ENCODE measurements around the gene ANKRD39. TPM values are rescaled to one million over a fixed set of nuclear protein-coding genes. Genes with fewer than 3 reads are reported as not detected.

The ANKRD39 gene
- total RNA-seq, 4 donors from 2014 or later, result 13.3 to 20.4 (median 17.1) TPM

DNA sequence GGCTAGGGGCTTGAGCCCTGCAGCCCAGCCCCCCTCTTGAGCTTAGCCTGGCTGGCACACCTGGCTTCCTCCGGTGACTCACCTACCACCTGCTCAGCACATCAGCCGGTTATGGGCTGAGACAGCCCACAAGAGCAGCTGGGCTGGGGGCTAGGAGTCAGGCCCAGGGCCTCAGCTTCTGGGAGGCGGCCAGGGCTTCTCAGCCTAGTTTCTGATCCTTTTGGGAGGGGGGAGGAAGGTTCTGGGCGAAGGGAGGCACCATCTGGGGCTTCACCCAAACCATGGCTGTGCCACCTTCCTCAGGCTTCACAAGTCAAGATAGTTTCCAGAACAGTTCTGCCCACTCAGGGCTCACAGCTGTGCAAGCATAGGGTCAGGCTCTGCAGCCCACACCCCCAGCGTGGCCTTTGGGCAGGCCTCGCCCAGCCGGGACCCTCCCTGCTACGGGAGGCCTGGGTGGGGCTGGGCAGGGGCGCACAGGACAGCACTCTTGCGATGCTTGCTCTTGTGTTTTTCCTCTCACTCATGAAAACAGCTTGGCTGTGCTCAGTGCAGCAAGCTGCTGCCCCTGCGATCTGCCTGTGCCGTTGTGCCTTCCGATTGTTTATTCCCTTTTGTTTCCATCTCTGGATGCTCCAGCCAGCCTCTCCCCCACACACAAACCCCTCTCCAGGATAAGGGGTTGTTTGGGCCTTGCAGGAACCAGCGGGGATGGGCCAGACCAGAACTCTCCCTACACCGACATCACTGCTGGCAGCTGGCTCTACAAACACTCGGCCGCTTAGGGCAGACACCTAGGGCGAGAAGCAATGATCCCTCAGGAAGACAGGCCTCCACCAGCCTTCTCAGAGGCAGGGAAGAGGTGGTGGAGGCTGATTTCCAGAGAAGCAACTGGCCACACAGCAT, 38.2 kb upstream of the ANKRD39 start:
- H3K27ac ChIP-seq, result peak overlapping the region in 3 of 4 donors; percentile 41 to 61 (median 56)

DNA sequence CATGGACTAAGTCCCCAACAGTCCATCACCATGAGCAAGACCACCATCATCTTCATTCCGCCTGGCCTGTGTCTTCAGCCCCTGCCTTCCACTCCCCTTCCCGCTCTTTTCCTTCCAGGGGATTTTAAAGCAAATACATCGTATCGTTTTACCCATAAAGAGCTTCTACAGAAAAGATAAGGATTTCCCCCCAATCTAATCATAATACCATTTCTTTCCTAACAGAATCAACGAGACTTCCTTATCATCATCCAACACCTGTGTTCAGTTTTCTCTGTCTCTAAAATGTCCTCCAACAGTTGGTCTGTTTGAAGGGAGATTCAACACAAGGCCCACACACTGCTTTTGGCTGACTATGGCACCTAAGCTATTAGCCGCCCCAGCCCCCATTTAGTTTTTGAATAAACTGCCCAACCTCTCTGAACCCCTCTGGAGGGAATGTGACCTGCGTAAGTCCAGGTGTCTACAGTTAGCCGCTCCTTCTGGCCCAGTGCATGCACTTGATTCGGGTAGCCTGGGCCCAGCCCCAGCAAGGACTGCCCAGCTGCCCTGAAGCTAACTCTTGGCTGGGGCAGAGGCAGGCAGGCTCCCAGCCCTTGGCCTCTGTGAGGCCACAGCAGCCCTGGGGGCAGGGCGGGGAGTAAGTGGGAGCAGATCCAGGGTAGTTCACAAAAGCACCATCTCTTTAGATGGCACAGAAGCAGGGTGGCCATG, 37.4 kb upstream of the ANKRD39 start:
- no peak for TF ChIP-seq POLR2A (IDR thresholded peaks at IDR 0.05)
- TF ChIP-seq EP300 (IDR thresholded peaks at IDR 0.05), result no peak
- no peak for TF ChIP-seq POLR2AphosphoS5 (IDR thresholded peaks at IDR 0.05)
- TF ChIP-seq, protein P1, sequence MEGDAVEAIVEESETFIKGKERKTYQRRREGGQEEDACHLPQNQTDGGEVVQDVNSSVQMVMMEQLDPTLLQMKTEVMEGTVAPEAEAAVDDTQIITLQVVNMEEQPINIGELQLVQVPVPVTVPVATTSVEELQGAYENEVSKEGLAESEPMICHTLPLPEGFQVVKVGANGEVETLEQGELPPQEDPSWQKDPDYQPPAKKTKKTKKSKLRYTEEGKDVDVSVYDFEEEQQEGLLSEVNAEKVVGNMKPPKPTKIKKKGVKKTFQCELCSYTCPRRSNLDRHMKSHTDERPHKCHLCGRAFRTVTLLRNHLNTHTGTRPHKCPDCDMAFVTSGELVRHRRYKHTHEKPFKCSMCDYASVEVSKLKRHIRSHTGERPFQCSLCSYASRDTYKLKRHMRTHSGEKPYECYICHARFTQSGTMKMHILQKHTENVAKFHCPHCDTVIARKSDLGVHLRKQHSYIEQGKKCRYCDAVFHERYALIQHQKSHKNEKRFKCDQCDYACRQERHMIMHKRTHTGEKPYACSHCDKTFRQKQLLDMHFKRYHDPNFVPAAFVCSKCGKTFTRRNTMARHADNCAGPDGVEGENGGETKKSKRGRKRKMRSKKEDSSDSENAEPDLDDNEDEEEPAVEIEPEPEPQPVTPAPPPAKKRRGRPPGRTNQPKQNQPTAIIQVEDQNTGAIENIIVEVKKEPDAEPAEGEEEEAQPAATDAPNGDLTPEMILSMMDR (IDR thresholded peaks at IDR 0.05), result no peak
- Histone ChIP-seq H3K36me3 (no peaks in the 10 kb centered on the region), H3K4me1 (peaks cover 4 to 63% (median 17%) of the 10 kb centered on the region in 3 donors), H3K27ac (peak overlapping the region in 3 of 4 donors; percentile 41 to 61 (median 56)), H3K4me3 (no peak overlapping the region), H3K9me3 (no peaks in the 10 kb centered on the region), H3K27me3 (no peaks in the 10 kb centered on the region)
- 79 to 82% methylated on average over 5 to 6 of the region's 10 CpGs for WGBS, 2 donors (ENCODE audit: low coverage in 1 of 2)
- no peak for ATAC-seq

More for the DNA sequence above, 38.2 kb upstream of the ANKRD39 start:
- Histone ChIP-seq H3K27me3 (no peaks in the 10 kb centered on the region), H3K9me3 (no peaks in the 10 kb centered on the region), H3K4me3 (no peak overlapping the region), H3K36me3 (no peaks in the 10 kb centered on the region), H3K4me1 (peaks cover 4 to 55% (median 16%) of the 10 kb centered on the region in 3 donors)
- ATAC-seq, result no peak
- WGBS, 2 donors (ENCODE audit: low coverage in 1 of 2), result 51% methylated on average over 4 of the region's 18 CpGs; no CpG with 5 or more reads in 1 of the 2 donors
- TF ChIP-seq POLR2A (IDR thresholded peaks at IDR 0.05) (no peak), POLR2AphosphoS5 (IDR thresholded peaks at IDR 0.05) (no peak), EP300 (IDR thresholded peaks at IDR 0.05) (no peak)
- TF ChIP-seq, protein P1 (IDR thresholded peaks at IDR 0.05), result no peak

DNA sequence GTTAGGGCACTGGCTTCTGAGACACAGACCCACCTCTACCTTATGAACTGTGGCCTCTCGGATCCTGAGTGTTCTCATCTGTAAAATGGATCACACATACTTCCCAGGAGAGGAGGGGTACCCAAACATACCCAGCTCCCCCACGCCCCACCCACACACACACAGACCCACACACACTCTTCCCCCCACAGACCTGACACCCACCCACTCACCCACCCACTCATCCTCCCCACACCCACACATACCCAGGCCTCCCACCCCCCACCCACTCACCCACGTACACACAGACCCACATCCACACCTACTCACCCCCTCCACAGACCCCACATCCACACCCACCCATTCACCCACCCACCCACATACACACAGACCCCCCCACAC, 36.3 kb upstream of the ANKRD39 start:
- peaks cover 4 to 69% (median 17%) of the 10 kb centered on the region in 3 donors for H3K4me1 ChIP-seq

DNA sequence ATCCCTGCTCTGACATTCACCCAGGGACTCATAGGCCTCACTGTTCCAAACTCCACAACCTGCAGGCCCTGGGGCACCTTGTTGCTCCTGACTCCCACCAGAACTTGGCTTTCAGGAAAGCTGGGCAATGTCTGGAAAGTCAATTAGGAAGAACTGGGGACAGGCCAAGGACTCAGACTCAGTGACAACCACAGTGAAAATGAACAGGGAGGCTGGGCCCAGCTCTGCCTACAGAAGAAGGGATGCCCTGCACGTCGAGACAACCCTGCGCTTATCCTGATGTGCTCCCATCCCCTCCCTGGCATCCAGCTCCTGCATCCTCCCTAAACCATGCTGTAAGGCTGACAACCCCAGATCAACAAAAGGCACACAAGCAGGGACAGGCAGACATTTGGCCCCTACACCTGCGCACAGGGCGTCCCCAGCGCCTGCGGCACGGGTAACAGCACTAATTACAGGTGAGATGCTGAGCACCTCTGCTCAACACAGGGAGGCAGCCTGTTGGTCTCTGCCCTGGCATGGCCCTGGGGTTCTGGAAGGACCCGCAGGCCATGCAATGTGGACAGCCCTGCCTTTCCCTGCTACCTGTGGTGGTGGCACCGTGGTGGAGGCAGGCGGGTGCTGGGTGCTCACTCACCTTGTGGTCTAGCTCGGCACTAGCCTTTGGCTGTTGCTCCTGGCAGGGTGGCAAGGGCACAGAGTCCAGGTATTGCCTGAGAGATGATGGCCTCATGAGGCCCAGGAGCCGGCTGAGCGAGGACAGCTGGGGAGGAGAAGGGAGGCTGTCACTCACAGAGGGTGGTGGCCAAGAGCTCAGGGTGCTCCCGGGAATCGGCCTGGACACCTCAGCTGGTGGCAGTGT, 35.7 kb upstream of the ANKRD39 start:
- no peak for ATAC-seq
- H3K27ac ChIP-seq, result no peak overlapping the region
- 90% methylated on average over 2 of the region's 16 CpGs; no CpG with 5 or more reads in 1 of the 2 donors for WGBS, 2 donors (ENCODE audit: low coverage in 1 of 2)
- no peaks in the 10 kb centered on the region for H3K9me3 ChIP-seq
- peaks cover 4 to 70% (median 22%) of the 10 kb centered on the region in 3 donors for H3K4me1 ChIP-seq
- no peak for TF ChIP-seq EP300 (IDR thresholded peaks at IDR 0.05)
- no peaks in the 10 kb centered on the region for H3K36me3 ChIP-seq
- no peaks in the 10 kb centered on the region for H3K27me3 ChIP-seq
- no peak overlapping the region for H3K4me3 ChIP-seq

More for the DNA sequence above, 36.3 kb upstream of the ANKRD39 start:
- Histone ChIP-seq H3K36me3 (no peaks in the 10 kb centered on the region), H3K27me3 (no peaks in the 10 kb centered on the region), H3K4me3 (no peak overlapping the region), H3K27ac (no peak overlapping the region), H3K9me3 (no peaks in the 10 kb centered on the region)
- 60 to 100% methylated on average over 1 to 2 of the region's 3 CpGs for WGBS, 2 donors (ENCODE audit: low coverage in 1 of 2)
- ATAC-seq, result no peak
- no peak for TF ChIP-seq EP300 (IDR thresholded peaks at IDR 0.05)
- TF ChIP-seq, protein P1 (IDR thresholded peaks at IDR 0.05), result no peak
- no peak for TF ChIP-seq POLR2A (IDR thresholded peaks at IDR 0.05)
- TF ChIP-seq POLR2AphosphoS5 (IDR thresholded peaks at IDR 0.05), result no peak

Measured in gastroesophageal sphincter (tissue), 4 donors.